Activated CD4-positive, alpha-beta T cell treated with anti-CD3 and anti-CD28 coated beads for 24 hours (primary cell): ENCODE results near the gene VOPP1.
"Not testable (repeated sequence)": the region's sequence is repeated elsewhere in the genome, so short reads cannot be mapped to it uniquely, and the experiment has no call there.

ENCODE experiments used
- DNase-seq, 2 donors: peaks; one replicate each; pipeline ENCODE4 v3.0.0-alpha.2; 2020; ENCODE audit warnings: low read depth in 2 of 2

The VOPP1 gene

GRCh38 chr7:55488216-55488615 lies 84.1 kb downstream of the VOPP1 start:
- no peak for DNase-seq

- DNase-seq: no peak
Observed at GRCh38 chr7:55486991-55487390, 85.3 kb downstream of the VOPP1 start.

- no peak for DNase-seq
Observed at GRCh38 chr7:55486192-55486590, 86.1 kb downstream of the VOPP1 start.

GRCh38 chr7:55485501-55486191 lies 86.7 kb downstream of the VOPP1 start:
- no peak for DNase-seq

- no peak for DNase-seq
Observed at GRCh38 chr7:55484834-55485233, 87.5 kb downstream of the VOPP1 start.

GRCh38 chr7:55484241-55484640 lies 88.1 kb downstream of the VOPP1 start:
- no peak for DNase-seq

GRCh38 chr7:55483046-55483445 lies 89.3 kb downstream of the VOPP1 start:
- DNase-seq: no peak

GRCh38 chr7:55481155-55481554 lies 91.1 kb downstream of the VOPP1 start:
- DNase-seq: no peak

GRCh38 chr7:55478700-55479099 lies 93.6 kb downstream of the VOPP1 start:
- no peak for DNase-seq

GRCh38 chr7:55477781-55478374 lies 94.4 kb downstream of the VOPP1 start:
- no peak for DNase-seq

- DNase-seq: no peak
Observed at GRCh38 chr7:55476852-55477780, 95.2 kb downstream of the VOPP1 start.

- no peak for DNase-seq
Observed at GRCh38 chr7:55475855-55476803, 96.2 kb downstream of the VOPP1 start.

- DNase-seq: no peak
Observed at GRCh38 chr7:55474944-55475854, 97.1 kb downstream of the VOPP1 start.

- DNase-seq: no peak
Observed at GRCh38 chr7:55473932-55474331, 98.4 kb downstream of the VOPP1 start.

GRCh38 chr7:55472928-55473725 lies 99.2 kb downstream of the VOPP1 start:
- DNase-seq: no peak

GRCh38 chr7:55472406-55472805 lies 99.9 kb downstream of the VOPP1 start:
- DNase-seq: not testable (repeated sequence)

GRCh38 chr7:55471594-55471993 lies 100.7 kb downstream of the VOPP1 start:
- not testable (repeated sequence) for DNase-seq

- DNase-seq: no peak
Observed at GRCh38 chr7:55470261-55470660, 102.0 kb downstream of the VOPP1 start.

- DNase-seq: no peak
Observed at GRCh38 chr7:55469721-55470120, 102.6 kb downstream of the VOPP1 start.

- DNase-seq: no peak
Observed at GRCh38 chr7:55469271-55469681, 103.0 kb downstream of the VOPP1 start.
